GM19372 (cell line): Measurements from ENCODE around the gene ITK.

Experiments used
- ATAC-seq: cut with Tn5 transposase; IDR thresholded peaks from one replicate; pipeline ENCODE4 v1.9.1; 2021; ENCODE audit warnings: mild to moderate bottlenecking, low read depth, moderate library complexity; ENCODE audit not compliant: unreplicated experiment

The ITK gene

GRCh38 chr5:157271740-157272271 is 91.2 kb downstream of the ITK start:
- ATAC-seq = peak; percentile 77

- peak; percentile 48 for ATAC-seq
Observed at GRCh38 chr5:157273131-157273556, 92.5 kb downstream of the ITK start.

GRCh38 chr5:157275403-157275802 is 94.8 kb downstream of the ITK start:
- ATAC-seq = no peak

- no peak for ATAC-seq
Observed at GRCh38 chr5:157278319-157279037, 97.8 kb downstream of the ITK start.

GRCh38 chr5:157279605-157280239 is 99.1 kb downstream of the ITK start:
- no peak for ATAC-seq

- no peak for ATAC-seq
Observed at GRCh38 chr5:157280927-157281326, 100.3 kb downstream of the ITK start.

- ATAC-seq = no peak
Observed at GRCh38 chr5:157282150-157282549, 101.5 kb downstream of the ITK start.

- ATAC-seq = peak; percentile 100
Observed at GRCh38 chr5:157283434-157283833, 102.8 kb downstream of the ITK start.

- ATAC-seq = no peak
Observed at GRCh38 chr5:157284458-157285212, 104.0 kb downstream of the ITK start.

- no peak for ATAC-seq
Observed at GRCh38 chr5:157285310-157286035, 104.8 kb downstream of the ITK start.

- no peak for ATAC-seq
Observed at GRCh38 chr5:157286761-157287211, 106.1 kb downstream of the ITK start.

- no peak for ATAC-seq
Observed at GRCh38 chr5:157288405-157289163, 107.9 kb downstream of the ITK start.

GRCh38 chr5:157289164-157289819 is 108.7 kb downstream of the ITK start:
- ATAC-seq = no peak

- ATAC-seq = no peak
Observed at GRCh38 chr5:157290156-157290980, 109.7 kb downstream of the ITK start.

- peak; percentile 91 for ATAC-seq
Observed at GRCh38 chr5:157290981-157291711, 110.5 kb downstream of the ITK start.

GRCh38 chr5:157292599-157292998 is 112.0 kb downstream of the ITK start:
- ATAC-seq = no peak

GRCh38 chr5:157294407-157295091 is 113.9 kb downstream of the ITK start:
- no peak for ATAC-seq
